PC-3 (cell line): ENCODE measurements around the gene DRG1.

Source experiments
- EZH2 ChIP-seq: fragments of 300-600 bp; sonication (generic); IDR thresholded peaks from one replicate; pipeline ENCODE4 v1.6.1; 2017; ENCODE audit warnings: antibody characterized with exemption, mild to moderate bottlenecking, low read length; ENCODE audit not compliant: unreplicated experiment
- EZH2phosphoT487 ChIP-seq: fragments of 300-600 bp; sonication (generic); IDR thresholded peaks from 2 replicates; pipeline ENCODE4 v1.6.1; 2018; ENCODE audit warnings: mild to moderate bottlenecking, antibody characterized with exemption, low read length, borderline replicate concordance
- TF ChIP-seq, protein P1 (sequence below): fragments of 300-600 bp; sonication (generic); conservative IDR thresholded peaks from 2 replicates; pipeline ENCODE4 v1.5.1; 2017; ENCODE audit warnings: antibody characterized with exemption, low read depth, mild to moderate bottlenecking, low read length

DNA sequence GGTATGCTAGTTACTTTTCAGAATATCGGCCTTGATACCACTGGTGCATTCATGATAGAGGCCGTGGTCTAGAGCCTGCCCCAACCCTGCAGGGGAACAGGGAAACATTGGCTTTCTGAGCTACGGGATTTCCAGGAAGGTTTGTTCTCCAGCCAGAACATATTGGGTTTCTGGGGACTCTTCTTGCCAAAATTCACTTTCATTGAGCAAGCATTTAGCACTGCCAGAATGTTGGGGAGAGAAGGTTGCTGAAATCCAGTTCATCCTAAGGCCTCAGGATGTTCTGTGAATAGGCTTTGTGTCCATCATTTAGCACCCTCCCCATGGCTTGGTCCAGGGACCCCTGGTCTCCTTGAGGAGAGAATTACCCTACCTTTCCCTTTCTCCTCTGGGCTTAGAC, 36.7 kb downstream of the DRG1 start:
- TF ChIP-seq, protein P1, sequence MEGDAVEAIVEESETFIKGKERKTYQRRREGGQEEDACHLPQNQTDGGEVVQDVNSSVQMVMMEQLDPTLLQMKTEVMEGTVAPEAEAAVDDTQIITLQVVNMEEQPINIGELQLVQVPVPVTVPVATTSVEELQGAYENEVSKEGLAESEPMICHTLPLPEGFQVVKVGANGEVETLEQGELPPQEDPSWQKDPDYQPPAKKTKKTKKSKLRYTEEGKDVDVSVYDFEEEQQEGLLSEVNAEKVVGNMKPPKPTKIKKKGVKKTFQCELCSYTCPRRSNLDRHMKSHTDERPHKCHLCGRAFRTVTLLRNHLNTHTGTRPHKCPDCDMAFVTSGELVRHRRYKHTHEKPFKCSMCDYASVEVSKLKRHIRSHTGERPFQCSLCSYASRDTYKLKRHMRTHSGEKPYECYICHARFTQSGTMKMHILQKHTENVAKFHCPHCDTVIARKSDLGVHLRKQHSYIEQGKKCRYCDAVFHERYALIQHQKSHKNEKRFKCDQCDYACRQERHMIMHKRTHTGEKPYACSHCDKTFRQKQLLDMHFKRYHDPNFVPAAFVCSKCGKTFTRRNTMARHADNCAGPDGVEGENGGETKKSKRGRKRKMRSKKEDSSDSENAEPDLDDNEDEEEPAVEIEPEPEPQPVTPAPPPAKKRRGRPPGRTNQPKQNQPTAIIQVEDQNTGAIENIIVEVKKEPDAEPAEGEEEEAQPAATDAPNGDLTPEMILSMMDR = no peak
- TF ChIP-seq EZH2 (no peak), EZH2phosphoT487 (no peak)
